ENCODE results near the gene FZD10.

DNA sequence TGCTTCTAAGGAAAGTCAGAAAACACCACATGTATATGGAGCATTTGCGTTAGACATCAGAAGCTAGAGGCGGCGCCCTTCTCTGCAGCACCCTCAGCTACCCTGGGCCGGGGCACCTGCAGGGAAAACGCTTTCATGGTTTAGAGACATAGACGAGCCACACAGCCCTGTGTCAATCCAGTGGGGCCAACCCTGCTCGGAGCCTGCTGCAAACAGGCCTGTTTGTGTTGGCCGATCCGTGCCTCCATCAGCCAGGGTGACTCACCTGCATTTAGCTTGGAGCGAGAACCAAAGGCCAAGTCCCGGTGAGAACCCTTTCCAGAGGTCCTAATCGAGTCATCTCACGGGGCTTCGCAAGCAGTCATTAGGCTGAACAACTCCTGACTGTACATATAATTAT, 19.5 kb upstream of the FZD10 start:
- TF ChIP-seq, protein P1, sequence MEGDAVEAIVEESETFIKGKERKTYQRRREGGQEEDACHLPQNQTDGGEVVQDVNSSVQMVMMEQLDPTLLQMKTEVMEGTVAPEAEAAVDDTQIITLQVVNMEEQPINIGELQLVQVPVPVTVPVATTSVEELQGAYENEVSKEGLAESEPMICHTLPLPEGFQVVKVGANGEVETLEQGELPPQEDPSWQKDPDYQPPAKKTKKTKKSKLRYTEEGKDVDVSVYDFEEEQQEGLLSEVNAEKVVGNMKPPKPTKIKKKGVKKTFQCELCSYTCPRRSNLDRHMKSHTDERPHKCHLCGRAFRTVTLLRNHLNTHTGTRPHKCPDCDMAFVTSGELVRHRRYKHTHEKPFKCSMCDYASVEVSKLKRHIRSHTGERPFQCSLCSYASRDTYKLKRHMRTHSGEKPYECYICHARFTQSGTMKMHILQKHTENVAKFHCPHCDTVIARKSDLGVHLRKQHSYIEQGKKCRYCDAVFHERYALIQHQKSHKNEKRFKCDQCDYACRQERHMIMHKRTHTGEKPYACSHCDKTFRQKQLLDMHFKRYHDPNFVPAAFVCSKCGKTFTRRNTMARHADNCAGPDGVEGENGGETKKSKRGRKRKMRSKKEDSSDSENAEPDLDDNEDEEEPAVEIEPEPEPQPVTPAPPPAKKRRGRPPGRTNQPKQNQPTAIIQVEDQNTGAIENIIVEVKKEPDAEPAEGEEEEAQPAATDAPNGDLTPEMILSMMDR (IDR thresholded peaks at IDR 0.05): no peak
- TF ChIP-seq POLR2AphosphoS5 (IDR thresholded peaks at IDR 0.05) (no peak), POLR2A (IDR thresholded peaks at IDR 0.05) (no peak)
